RWPE1 (cell line): ENCODE data around the gene PLXDC2.

Source experiments
- CTCF ChIA-PET: fragments of 350-600 bp; sonication (Branson Sonifier 250); formaldehyde crosslinking; extraction: SDS; loops from one replicate; lab custom pipeline; 2021; lab: Yijun Ruan, JAX
- POLR2A ChIA-PET: fragments of 400-600 bp; formaldehyde crosslinking; extraction: SDS; loops from one replicate; lab custom pipeline; 2020; ENCODE audit warnings: antibody characterized with exemption; ENCODE audit not compliant: low non-redundant PET; lab: Yijun Ruan, JAX
- DNase-seq: peaks from one replicate; pipeline ENCODE4 v3.0.0; 2012; ENCODE audit warnings: low spot score
- H3K27ac ChIP-seq: fragments of 450-650 bp; 2 replicates; pipeline ENCODE4 v1.5.1; 2017
- TF ChIP-seq, protein P1 (sequence below): fragments of 450-650 bp; conservative IDR thresholded peaks from 2 replicates; pipeline ENCODE4 v1.5.1; 2017; ENCODE audit warnings: low read depth, mild to moderate bottlenecking

PLXDC2 gene

DNA sequence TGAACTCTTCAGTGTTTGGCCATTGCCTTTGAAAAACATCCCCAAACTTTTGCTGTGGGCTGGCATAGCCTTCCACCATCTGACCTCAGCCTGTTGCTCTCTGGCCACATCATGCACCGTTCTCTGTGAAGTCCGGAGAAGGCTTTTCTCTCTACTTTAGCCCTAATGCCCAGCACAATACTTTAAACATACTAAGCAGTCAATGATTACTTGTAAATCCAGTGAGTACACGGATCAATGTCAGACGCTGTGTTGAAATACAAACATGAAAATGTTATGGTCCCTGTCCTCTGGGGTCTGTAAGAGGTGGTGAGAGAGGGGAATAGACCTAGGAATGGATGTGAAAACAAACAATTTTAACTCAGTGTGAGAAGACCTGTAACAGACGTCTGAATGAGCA is 297.9 kb downstream of the PLXDC2 start:
- CTCF ChIA-PET: no interaction called here
- no peak for DNase-seq
- TF ChIP-seq, protein P1, sequence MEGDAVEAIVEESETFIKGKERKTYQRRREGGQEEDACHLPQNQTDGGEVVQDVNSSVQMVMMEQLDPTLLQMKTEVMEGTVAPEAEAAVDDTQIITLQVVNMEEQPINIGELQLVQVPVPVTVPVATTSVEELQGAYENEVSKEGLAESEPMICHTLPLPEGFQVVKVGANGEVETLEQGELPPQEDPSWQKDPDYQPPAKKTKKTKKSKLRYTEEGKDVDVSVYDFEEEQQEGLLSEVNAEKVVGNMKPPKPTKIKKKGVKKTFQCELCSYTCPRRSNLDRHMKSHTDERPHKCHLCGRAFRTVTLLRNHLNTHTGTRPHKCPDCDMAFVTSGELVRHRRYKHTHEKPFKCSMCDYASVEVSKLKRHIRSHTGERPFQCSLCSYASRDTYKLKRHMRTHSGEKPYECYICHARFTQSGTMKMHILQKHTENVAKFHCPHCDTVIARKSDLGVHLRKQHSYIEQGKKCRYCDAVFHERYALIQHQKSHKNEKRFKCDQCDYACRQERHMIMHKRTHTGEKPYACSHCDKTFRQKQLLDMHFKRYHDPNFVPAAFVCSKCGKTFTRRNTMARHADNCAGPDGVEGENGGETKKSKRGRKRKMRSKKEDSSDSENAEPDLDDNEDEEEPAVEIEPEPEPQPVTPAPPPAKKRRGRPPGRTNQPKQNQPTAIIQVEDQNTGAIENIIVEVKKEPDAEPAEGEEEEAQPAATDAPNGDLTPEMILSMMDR: no peak
- POLR2A ChIA-PET: no interaction called here
- no peak overlapping the region for H3K27ac ChIP-seq

DNA sequence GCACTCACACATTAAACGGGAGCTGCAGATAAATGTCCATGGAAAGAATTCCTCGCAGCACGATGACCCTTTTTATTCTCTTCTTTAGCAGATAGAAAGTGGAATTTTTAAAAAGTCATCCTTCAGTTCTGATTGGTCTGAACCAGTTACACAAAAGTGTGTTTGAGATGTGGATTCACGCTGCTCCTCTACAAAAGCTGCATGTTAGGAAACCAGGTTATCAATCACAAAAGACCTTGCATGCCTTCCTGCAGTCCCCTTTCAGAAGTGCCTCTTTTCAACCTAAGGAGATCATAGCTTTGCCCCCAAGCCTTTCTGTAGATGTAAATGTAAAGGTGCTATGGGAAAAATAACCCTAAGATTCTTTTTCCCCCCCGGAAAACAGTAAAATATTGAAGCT is 299.7 kb downstream of the PLXDC2 start:
- no peak overlapping the region for H3K27ac ChIP-seq
- POLR2A ChIA-PET: no interaction called here
- CTCF ChIA-PET: interaction anchor here (0.6 to 0.7 kb wide), 3 partner anchors 64 to 1817 kb away, joined by 3 read pairs; no protein-coding TSS in a partner anchor
- DNase-seq: no peak
- TF ChIP-seq, protein P1: no peak

DNA sequence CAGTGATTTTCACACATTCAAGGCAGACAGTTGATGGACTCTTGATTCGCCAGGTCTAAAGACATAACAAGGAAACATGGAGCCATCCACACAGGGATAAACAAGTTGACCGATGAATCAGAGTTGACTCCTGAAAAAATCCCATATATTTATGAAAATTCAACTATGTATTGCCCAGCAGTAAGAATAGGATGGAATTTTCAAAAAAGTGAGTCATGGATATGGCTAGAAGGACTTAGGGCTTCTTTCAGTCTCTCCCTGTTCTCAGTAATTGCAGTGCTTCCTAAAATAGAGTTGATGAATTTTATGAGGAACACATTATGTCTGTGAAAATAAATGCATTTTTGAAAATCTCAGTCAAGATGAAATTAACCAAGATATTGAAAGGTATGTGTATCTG is 301.2 kb downstream of the PLXDC2 start:
- TF ChIP-seq, protein P1: no peak
- POLR2A ChIA-PET: no interaction called here
- no peak overlapping the region for H3K27ac ChIP-seq
- DNase-seq: no peak
- CTCF ChIA-PET: no interaction called here

DNA sequence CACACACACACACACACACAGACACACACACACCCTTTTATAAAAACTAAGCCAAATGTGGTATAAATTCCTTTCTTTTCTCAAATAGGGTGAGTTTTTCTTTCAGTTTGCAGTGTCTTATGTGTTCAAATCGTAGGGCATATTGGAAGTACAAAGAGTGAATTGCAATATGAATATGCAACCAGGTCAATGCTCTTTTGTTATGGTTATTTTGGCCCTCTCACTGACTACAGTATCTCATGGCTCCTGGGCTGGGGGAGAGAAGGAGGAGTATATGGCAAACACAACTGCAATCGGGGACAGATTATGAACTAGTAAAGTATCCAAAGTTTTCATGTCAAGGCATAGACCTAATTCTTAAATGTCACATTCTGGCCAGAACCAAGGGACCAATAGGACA is 301.9 kb downstream of the PLXDC2 start:
- CTCF ChIA-PET: no interaction called here
- TF ChIP-seq, protein P1: no peak
- no peak overlapping the region for H3K27ac ChIP-seq
- POLR2A ChIA-PET: no interaction called here
- no peak for DNase-seq

DNA sequence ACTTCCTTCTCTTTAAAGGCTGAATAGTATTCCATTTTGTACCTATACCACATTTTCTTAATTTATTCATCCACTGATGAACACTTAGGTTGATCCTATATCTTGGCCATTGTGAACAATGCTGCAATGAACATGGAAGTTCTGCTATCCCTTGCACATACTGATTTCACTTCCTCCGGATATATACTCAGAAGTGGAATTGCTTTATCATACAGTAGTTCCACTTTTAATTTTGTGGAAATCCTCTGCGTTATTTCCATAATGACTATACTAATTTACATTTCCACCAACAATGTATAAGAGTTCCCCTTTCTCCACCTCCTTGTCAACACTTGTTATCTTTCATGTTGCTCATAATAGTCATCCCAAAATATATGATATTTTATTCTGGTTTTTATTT is 312.6 kb downstream of the PLXDC2 start:
- POLR2A ChIA-PET: no interaction called here
- CTCF ChIA-PET: no interaction called here
- TF ChIP-seq, protein P1: no peak

DNA sequence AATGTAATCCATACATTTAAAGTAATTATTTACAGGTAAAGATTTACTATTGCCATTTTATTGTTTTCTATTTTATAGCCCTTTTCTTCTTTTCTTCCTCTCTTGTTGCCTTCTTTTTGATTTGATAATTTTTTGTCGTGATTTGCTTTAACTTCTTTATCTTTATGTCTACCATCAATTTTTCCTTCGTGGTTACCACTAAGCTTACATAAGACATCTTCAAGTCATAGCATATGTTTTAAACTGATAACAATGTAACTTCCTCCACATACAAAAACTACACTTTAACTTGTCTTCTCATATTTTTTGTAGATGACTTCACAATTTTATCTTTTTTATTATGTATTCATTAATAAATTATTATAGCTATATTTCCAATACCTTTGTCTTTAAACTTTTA is 316.6 kb downstream of the PLXDC2 start:
- H3K27ac ChIP-seq: no peak overlapping the region
- ChIA-PET POLR2A (no interaction called here), CTCF (interaction anchor here (0.6 kb wide), 1 partner anchor 344 kb away, joined by 3 read pairs; no protein-coding TSS in a partner anchor)
- TF ChIP-seq, protein P1: no peak
- no peak for DNase-seq

More for the DNA sequence above, 312.6 kb downstream of the PLXDC2 start:
- DNase-seq: no peak
- no peak overlapping the region for H3K27ac ChIP-seq

DNA sequence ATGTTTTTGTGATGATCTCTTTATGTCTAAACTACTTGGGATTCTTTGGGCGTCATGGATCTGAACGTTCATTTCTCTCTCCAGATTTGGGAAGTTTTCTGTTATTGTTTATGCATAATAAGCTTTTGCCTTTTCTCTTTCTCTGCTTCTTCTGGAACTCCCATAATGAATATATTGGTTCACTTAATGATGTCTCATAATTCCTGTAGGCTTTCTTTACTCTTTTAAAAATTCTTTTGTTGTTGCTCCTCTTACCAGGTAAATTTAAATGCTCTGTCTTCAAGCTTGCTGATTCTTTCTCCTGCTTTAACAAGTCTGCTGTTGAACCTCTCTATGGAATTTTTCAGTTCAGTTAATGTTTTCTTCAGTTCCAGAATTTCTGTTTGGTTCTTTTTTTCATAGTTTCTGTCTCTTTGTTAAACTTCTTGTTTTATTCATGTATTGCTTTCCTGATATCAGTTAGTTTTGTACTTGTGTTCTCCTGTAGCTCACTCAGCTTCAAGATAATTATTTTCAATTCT is 317.5 kb downstream of the PLXDC2 start:
- POLR2A ChIA-PET: no interaction called here
- CTCF ChIA-PET: interaction anchor here (0.6 kb wide), 1 partner anchor 345 kb away, joined by 3 read pairs; no protein-coding TSS in a partner anchor
- TF ChIP-seq, protein P1: no peak
- DNase-seq: no peak
- no peak overlapping the region for H3K27ac ChIP-seq
